ENCODE data around the gene SEMA5A. TPM values are rescaled to one million over a fixed set of nuclear protein-coding genes. Genes with fewer than 3 reads are reported as not detected.

SEMA5A gene
- total RNA-seq, 1 experiment from 2014 or later: not detected

DNA sequence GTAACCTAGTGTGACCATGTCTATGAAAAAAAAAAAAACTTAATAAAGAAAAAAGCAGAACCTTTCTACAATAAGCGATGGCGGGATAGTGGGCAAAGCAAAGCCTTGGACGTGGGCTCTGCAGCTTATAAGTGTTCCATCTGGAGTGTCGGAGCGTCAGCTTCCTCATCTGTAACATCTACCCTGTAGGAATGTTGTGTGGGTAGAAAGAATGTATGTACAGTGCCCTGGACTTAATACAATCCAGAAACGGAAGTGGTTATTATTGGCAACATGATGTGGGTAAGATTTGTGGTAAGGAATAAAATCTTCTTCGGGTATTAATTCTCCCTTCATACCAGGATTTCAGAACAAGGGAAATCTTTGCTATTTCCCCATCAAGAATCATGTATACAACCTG is 66.5 kb downstream of the SEMA5A start:
- no peak for DNase-seq (ENCODE audit: low spot score)

- no peak for DNase-seq (ENCODE audit: low spot score)
Measured at GRCh38 chr5:9477537-9477936, 68.3 kb downstream of the SEMA5A start.

DNA sequence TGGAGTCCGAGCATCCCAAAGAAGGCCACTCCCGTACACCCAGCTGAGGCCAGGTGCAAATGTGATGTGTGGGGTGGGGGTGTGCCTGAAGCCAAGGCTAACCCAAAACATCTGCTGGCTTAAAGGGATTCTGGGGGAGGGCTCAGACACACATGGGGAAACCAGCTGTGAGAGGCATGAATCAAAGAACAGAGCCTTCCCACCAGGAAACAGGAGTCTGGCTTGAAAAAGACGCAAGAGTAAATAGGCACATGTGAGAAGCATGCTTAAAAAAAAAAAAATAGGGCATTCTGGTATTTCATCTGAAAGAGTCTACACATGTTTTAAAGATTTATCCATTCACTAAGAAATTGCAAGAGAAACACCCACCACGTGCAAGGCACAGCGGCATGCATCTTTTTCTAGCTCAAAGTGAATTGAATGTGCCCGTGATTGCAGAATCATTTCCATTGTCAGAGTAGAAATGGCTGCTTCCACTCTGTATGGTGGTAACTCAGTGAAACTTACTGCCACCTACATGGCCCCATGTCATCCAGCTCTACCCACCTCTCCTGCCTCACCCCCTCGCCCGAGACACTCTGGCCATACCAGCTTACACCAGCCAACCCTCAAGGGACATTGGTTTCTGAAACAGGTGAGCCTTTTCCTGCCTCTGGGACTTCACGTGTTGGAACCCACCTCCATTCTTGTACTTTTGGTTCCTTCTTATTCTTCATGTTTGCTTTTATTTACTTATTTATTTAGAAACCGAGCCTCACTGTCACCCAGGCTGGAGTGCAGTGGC is 71.5 kb downstream of the SEMA5A start:
- no peak for DNase-seq (ENCODE audit: low spot score)

DNA sequence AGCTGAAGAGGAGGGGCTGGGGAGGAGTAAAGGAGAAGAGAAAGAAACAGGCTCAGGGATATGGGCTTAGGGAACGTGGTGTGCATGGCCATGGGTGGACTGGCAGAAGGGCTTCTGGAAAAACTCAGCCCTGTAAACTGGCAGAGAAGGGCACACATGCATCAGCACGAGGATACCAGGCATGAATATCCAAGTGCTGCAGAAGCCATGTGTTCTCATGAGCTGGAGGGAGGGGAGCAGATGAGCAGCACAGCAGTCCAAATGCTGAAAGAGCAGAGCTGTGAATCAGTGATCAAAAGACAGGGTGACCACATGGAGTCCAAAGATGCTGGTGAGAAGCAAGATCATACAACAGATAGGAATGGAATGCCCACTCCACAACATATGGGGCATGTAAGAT is 72.3 kb downstream of the SEMA5A start:
- no peak for DNase-seq (ENCODE audit: low spot score)

- no peak for DNase-seq (ENCODE audit: low spot score)
Measured at GRCh38 chr5:9470410-9470809, 75.5 kb downstream of the SEMA5A start.

- DNase-seq (ENCODE audit: low spot score): no peak
Measured at GRCh38 chr5:9468060-9468388, 77.9 kb downstream of the SEMA5A start.

DNA sequence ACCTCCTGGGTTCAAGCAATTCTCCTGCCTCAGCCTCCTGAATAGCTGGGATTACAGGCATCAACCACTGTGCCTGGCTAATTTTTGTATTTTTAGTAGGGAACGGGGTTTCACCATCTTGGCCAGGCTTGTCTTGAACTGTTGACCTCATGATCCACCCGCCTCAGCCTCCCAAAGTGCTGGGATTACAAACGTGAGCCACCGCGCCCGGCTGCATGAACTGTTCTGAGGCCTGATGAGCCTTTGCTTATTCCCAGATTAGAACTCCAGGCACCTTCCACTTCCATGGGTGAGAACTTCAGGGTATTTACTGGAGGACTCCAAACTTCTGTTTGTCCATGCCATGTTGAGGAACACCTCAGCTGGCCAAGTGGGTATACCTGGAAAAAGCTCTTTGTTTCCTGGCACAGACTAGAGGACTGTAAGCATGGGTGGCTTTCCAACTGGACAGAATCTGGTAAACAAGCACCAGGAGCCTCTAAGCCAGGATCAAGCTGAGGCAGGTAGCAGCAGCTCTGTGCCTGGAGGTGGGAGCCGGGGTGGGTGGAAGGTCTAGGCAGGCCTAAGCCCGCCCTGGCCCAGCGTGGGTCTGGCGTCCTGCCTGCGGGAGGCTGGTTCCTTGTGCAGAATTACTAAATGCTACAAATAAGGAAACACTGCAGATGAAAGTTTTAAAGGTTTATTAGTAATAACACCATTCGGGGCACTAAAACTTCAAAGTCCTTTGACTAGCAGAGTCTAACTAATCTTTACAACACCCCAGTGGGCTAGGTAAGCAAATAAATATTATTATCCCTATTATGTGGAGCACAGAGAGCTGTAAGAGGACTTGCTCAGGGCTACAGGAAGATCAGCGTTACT is 78.4 kb downstream of the SEMA5A start:
- DNase-seq (ENCODE audit: low spot score): no peak

- DNase-seq (ENCODE audit: low spot score): no peak
Measured at GRCh38 chr5:9466697-9467096, 79.2 kb downstream of the SEMA5A start.

GRCh38 chr5:9464478-9464877 is 81.4 kb downstream of the SEMA5A start:
- DNase-seq (ENCODE audit: low spot score): no peak

GRCh38 chr5:9462109-9462508 is 83.8 kb downstream of the SEMA5A start:
- no peak for DNase-seq (ENCODE audit: low spot score)

GRCh38 chr5:9460885-9461645 is 84.8 kb downstream of the SEMA5A start:
- no peak for DNase-seq (ENCODE audit: low spot score)

- no peak for DNase-seq (ENCODE audit: low spot score)
Measured at GRCh38 chr5:9456435-9457042, 89.3 kb downstream of the SEMA5A start.

- DNase-seq (ENCODE audit: low spot score): no peak
Measured at GRCh38 chr5:9455826-9456434, 89.9 kb downstream of the SEMA5A start.

DNA sequence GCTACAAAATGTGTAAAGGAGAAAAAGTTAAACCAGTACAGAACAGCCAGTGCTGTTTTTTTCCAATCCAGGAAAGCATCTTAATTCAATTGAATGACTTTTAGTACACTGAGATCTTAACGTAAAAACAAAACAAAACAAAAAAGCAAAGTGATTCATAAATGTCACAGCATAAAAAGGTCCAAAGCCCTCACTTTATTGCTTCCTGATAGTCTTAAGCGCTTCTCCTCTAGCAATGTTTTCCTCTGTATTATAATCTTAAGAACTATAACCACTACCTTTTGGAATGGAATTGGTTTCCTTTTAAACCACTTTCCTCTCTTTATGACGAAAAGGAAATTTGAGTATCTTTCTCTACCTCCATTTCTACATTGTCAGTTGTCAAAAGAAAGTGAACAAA is 91.4 kb downstream of the SEMA5A start:
- DNase-seq (ENCODE audit: low spot score): no peak

GRCh38 chr5:9454012-9454481 is 91.8 kb downstream of the SEMA5A start:
- DNase-seq (ENCODE audit: low spot score): no peak

- no peak for DNase-seq (ENCODE audit: low spot score)
Measured at GRCh38 chr5:9453480-9454011, 92.3 kb downstream of the SEMA5A start.

DNA sequence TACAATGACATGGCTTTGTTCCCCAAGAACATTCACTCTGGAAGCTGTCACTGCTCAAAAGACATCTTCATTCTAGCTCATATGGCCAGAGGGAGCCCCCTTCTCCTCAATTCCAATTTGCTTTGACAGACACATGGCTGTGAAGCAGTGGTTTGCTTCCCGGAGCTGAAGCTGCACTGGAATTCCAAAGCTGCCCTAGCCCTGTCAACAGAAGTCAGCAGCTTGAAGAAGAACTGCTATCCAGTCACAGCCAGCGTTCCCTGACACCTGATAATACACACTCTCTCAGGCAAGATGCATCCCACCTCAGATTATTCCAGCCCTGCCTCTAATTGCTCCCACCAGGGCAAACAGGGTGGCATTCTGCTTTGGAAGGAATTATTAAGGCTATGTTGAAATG is 93.7 kb downstream of the SEMA5A start:
- no peak for DNase-seq (ENCODE audit: low spot score)

- no peak for DNase-seq (ENCODE audit: low spot score)
Measured at GRCh38 chr5:9451037-9451436, 94.8 kb downstream of the SEMA5A start.

- DNase-seq (ENCODE audit: low spot score): no peak
Measured at GRCh38 chr5:9447691-9448090, 98.2 kb downstream of the SEMA5A start.

DNA sequence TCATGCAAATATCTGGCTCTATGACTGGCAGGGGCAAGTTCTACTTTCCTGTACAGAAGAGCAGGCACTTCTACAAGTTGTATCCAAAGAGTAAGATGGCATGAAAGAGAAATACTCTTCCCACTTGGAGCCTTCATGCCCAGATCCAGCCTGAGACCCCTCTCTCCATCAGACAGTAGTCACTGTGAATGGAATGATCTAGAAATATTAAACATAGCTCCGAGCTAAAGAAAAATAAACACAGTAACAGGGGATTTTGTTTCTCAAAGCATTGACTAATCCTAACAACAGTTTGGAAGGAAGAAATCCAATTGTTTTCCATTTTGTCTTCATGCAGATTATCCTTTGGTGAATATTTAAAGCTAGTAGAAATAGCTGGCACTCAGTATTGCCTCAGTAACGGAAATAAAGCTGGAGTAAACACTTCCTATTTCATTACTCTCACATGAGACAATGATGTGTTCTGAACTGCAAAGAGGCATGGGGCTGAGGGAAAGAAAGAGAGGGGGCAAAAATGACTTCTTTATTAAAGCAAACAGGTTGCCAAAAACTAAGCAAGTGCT is 100.0 kb downstream of the SEMA5A start:
- no peak for DNase-seq (ENCODE audit: low spot score)

GRCh38 chr5:9444346-9444745 is 101.5 kb downstream of the SEMA5A start:
- DNase-seq (ENCODE audit: low spot score): no peak

All from HT-29 (cell line).